T-cell (primary cell): ENCODE results near the gene AEBP2. TPM values are rescaled to one million over a fixed set of nuclear protein-coding genes. Genes with fewer than 3 reads are reported as not detected.

Experiments used
- ATAC-seq, 4 experiments: fragments of 200-7000 bp in 3 of 4; fragments of 150-1000 bp in 1 of 4; cut with Tn5 transposase; replicated peaks in 1 of 4; 1 replicate in 3 of 4; 2 replicates in 1 of 4; pipeline ENCODE4 v1.10.0; 2021; ENCODE audit warnings: moderate library complexity in 3 of 4, mild to moderate bottlenecking in 2 of 4, moderate number of reproducible peaks in 1 of 4
- CTCF ChIA-PET, 2 donors: fragments of 300-600 bp; sonication (Branson Sonifier 250); formaldehyde crosslinking; loops; one replicate each; lab custom pipeline; 2022; ENCODE audit warnings: antibody characterized with exemption in 2 of 2; lab: Charles Lee
- POLR2A ChIA-PET, 2 donors: fragments of 300-600 bp; sonication (Branson Sonifier 250); formaldehyde crosslinking; loops; one replicate each; lab custom pipeline; 2022; ENCODE audit warnings: antibody characterized with exemption in 2 of 2; lab: Charles Lee
- DNase-seq, 35 experiments: peaks; one replicate each; pipeline versions ENCODE4 v3.0.0 to v3.0.0-alpha.2; 2013 to 2023
- H3K27ac ChIP-seq: one replicate; pipeline ENCODE4 v1.5.1; 2013; ENCODE audit warnings: low read length
- H3K27me3 ChIP-seq, 2 experiments: replicated peaks in 1 of 2; 1 replicate in 1 of 2; 2 replicates in 1 of 2; pipeline versions ENCODE4 v1.6.1 to v1.7.0; 2013; ENCODE audit warnings: low read length in 1 of 2, mixed read lengths in 1 of 2; ENCODE audit not compliant: control insufficient read depth in 2 of 2, insufficient read depth in 2 of 2; ENCODE audit errors: extremely low read depth in 1 of 2
- H3K36me3 ChIP-seq, 2 donors: 1 replicate in 1 of 2; 2 replicates in 1 of 2; pipeline versions ENCODE4 v1.6.1 to v1.7.0; 2013; ENCODE audit warnings: low read length in 1 of 2; ENCODE audit not compliant: control insufficient read depth in 2 of 2, insufficient read depth in 1 of 2; ENCODE audit errors: extremely low read depth in 1 of 2
- H3K4me1 ChIP-seq, 2 experiments: 1 replicate in 1 of 2; 2 replicates in 1 of 2; pipeline versions ENCODE4 v1.6.1 to v1.7.0; 2013; ENCODE audit warnings: low read length in 2 of 2, mixed read lengths in 1 of 2; ENCODE audit not compliant: insufficient read depth in 2 of 2, control insufficient read depth in 1 of 2; ENCODE audit errors: extremely low read depth in 1 of 2
- H3K4me3 ChIP-seq, 2 donors: 1 replicate in 1 of 2; 2 replicates in 1 of 2; pipeline versions ENCODE4 v1.5.1 to v1.7.0; 2013; ENCODE audit warnings: mild to moderate bottlenecking in 2 of 2, low read length in 1 of 2, moderate library complexity in 1 of 2; ENCODE audit not compliant: control insufficient read depth in 1 of 2; ENCODE audit errors: extremely low read depth in 1 of 2
- H3K9me3 ChIP-seq: 2 replicates; pipeline ENCODE4 v1.7.0; 2013
- H3K27ac Mint-ChIP-seq, 2 donors: one replicate each; pipeline ENCODE4 v1.8.0; 2020 to 2021; ENCODE audit warnings: mild to moderate bottlenecking in 2 of 2, mixed read lengths in 2 of 2
- H3K27me3 Mint-ChIP-seq, 2 donors: one replicate each; pipeline ENCODE4 v1.8.0; 2021 to 2022; ENCODE audit warnings: mixed read lengths in 2 of 2
- H3K36me3 Mint-ChIP-seq: one replicate; pipeline ENCODE4 v1.8.0; 2021; ENCODE audit warnings: mixed read lengths
- H3K4me1 Mint-ChIP-seq, 3 donors: one replicate each; pipeline ENCODE4 v1.8.0; 2020 to 2022; ENCODE audit warnings: mixed read lengths in 3 of 3, mild to moderate bottlenecking in 1 of 3
- H3K4me3 Mint-ChIP-seq, 3 donors: one replicate each; pipeline ENCODE4 v1.8.0; 2020 to 2022; ENCODE audit warnings: mild to moderate bottlenecking in 3 of 3, mixed read lengths in 3 of 3, moderate library complexity in 3 of 3
- H3K9me3 Mint-ChIP-seq, 3 donors: one replicate each; pipeline ENCODE4 v1.8.0; 2020 to 2022; ENCODE audit warnings: mixed read lengths in 3 of 3
- WGBS: methylation state at CpG from one replicate; pipeline ENCODE4 v1.1.5; 2013; ENCODE audit warnings: missing lambda C conversion rate; ENCODE audit not compliant: insufficient coverage; 5-methylcytosine and 5-hydroxymethylcytosine counted together
- total RNA-seq, 35 experiments: library from RNA in 6 of 35; stranded (reverse) in 6 of 35; fragments of 120-200 nt in 1 of 35; gene quantifications; one replicate each; pipeline versions ENCODE4 v1.2.1 to v1.2.4 and lab custom pipeline; 2013 to 2026

AEBP2 gene
- total RNA-seq, 5 donors from 2014 or later (not counting 1 experiment from before 2014, with no cell fraction given), result 43.4 to 71.5 (median 50.0) TPM

- H3K27ac Mint-ChIP-seq, result peak overlapping the region in 1 of 2 donors; percentile 36
- peaks cover 31 to 42% (median 34%) of the 10 kb centered on the region in 3 donors for H3K4me1 Mint-ChIP-seq
- H3K4me1 ChIP-seq, result peaks cover 9 to 18% of the 10 kb centered on the region in 2 experiments
- ATAC-seq (no peak), DNase-seq (no peak)
- H3K36me3 Mint-ChIP-seq, result peaks cover 7% of the 10 kb centered on the region
- no CpG with 5 or more reads among the region's 2 CpGs for WGBS
- ChIA-PET CTCF (no interaction called here), POLR2A (no interaction called here)
- H3K4me3 Mint-ChIP-seq, result no peak overlapping the region
- H3K9me3 ChIP-seq, result no peaks in the 10 kb centered on the region
- H3K27ac ChIP-seq, result no peak overlapping the region
- no peaks in the 10 kb centered on the region for H3K36me3 ChIP-seq
- H3K27me3 Mint-ChIP-seq, result no peaks in the 10 kb centered on the region
- no peak overlapping the region for H3K4me3 ChIP-seq
- no peaks in the 10 kb centered on the region for H3K9me3 Mint-ChIP-seq
- H3K27me3 ChIP-seq, result no peaks in the 10 kb centered on the region
Observed at GRCh38 chr12:19436931-19437330, 2.4 kb upstream of the AEBP2 start.

GRCh38 chr12:19437996-19438395 is 1.3 kb upstream of the AEBP2 start:
- ATAC-seq (no peak), DNase-seq (peak in 1 of 35 experiments; percentile 22)
- H3K27ac ChIP-seq, result no peak overlapping the region
- no peaks in the 10 kb centered on the region for H3K9me3 ChIP-seq
- peaks cover 16 to 21% of the 10 kb centered on the region in 2 experiments for H3K4me1 ChIP-seq
- peak overlapping the region in 1 of 2 donors; percentile 35 for H3K27ac Mint-ChIP-seq
- H3K4me1 Mint-ChIP-seq, result peaks cover 40 to 44% (median 40%) of the 10 kb centered on the region in 3 donors
- CTCF ChIA-PET, result interaction anchor here in 1 of 2 donors (0.7 kb wide), 1 partner anchor 388 kb away, joined by 3 read pairs; no protein-coding TSS in a partner anchor
- WGBS, result no CpG with 5 or more reads among the region's 3 CpGs
- no peaks in the 10 kb centered on the region for H3K36me3 ChIP-seq
- no peaks in the 10 kb centered on the region for H3K27me3 Mint-ChIP-seq
- H3K4me3 ChIP-seq, result no peak overlapping the region
- H3K27me3 ChIP-seq, result no peaks in the 10 kb centered on the region
- POLR2A ChIA-PET, result no interaction called here
- peak overlapping the region in 2 of 3 donors; percentile 21 to 100 for H3K4me3 Mint-ChIP-seq
- H3K36me3 Mint-ChIP-seq, result peaks cover 7% of the 10 kb centered on the region
- H3K9me3 Mint-ChIP-seq, result no peaks in the 10 kb centered on the region

GRCh38 chr12:19440019-19440858 is 947 bp downstream of the AEBP2 start:
- Mint-ChIP-seq H3K9me3 (no peaks in the 10 kb centered on the region), H3K27ac (peak overlapping the region; percentile 93 to 96), H3K4me1 (peaks cover 46 to 55% (median 47%) of the 10 kb centered on the region in 3 donors), H3K4me3 (peak overlapping the region; percentile 99 to 100 (median 100)), H3K27me3 (no peaks in the 10 kb centered on the region), H3K36me3 (peaks cover 15% of the 10 kb centered on the region)
- POLR2A ChIA-PET, result interaction anchor here in 1 of 2 donors (0.6 kb wide), 1 partner anchor 41 kb away, joined by 5 read pairs; no protein-coding TSS in a partner anchor
- CTCF ChIA-PET, result no interaction called here
- under 1% methylated on average over 66 of the region's 71 CpGs for WGBS
- Histone ChIP-seq H3K9me3 (no peaks in the 10 kb centered on the region), H3K4me3 (peak overlapping the region; percentile 78 to 82), H3K27me3 (no peaks in the 10 kb centered on the region), H3K4me1 (peaks cover 21 to 25% of the 10 kb centered on the region in 2 experiments), H3K36me3 (no peaks in the 10 kb centered on the region), H3K27ac (peak overlapping the region; percentile 87)
- ATAC-seq (peak; percentile 20 to 33 (median 27)), DNase-seq (peak in 34 of 35 experiments; percentile 10 to 66 (median 41))

- Mint-ChIP-seq H3K27me3 (no peaks in the 10 kb centered on the region), H3K4me1 (peaks cover 48 to 54% (median 50%) of the 10 kb centered on the region in 3 donors), H3K27ac (peak overlapping the region; percentile 93 to 96), H3K36me3 (peaks cover 16% of the 10 kb centered on the region), H3K9me3 (no peaks in the 10 kb centered on the region), H3K4me3 (peak overlapping the region; percentile 99 to 100 (median 100))
- WGBS, result 0% methylated on average over 4 of the region's 8 CpGs
- H3K4me1 ChIP-seq, result peaks cover 21 to 27% of the 10 kb centered on the region in 2 experiments
- POLR2A ChIA-PET, result interaction anchor here in 1 of 2 donors (0.6 kb wide), 1 partner anchor 41 kb away, joined by 5 read pairs; no protein-coding TSS in a partner anchor
- ATAC-seq (no peak), DNase-seq (peak in 1 of 35 experiments; percentile 14)
- CTCF ChIA-PET, result no interaction called here
- no peaks in the 10 kb centered on the region for H3K36me3 ChIP-seq
- H3K27me3 ChIP-seq, result no peaks in the 10 kb centered on the region
- H3K4me3 ChIP-seq, result peak overlapping the region; percentile 78 to 82
- no peaks in the 10 kb centered on the region for H3K9me3 ChIP-seq
- peak overlapping the region; percentile 87 for H3K27ac ChIP-seq
Observed at GRCh38 chr12:19440916-19441315, 1.6 kb downstream of the AEBP2 start.

- H3K36me3 ChIP-seq, result no peaks in the 10 kb centered on the region
- Mint-ChIP-seq H3K27ac (no peak overlapping the region), H3K27me3 (no peaks in the 10 kb centered on the region), H3K4me3 (peak overlapping the region in 1 of 3 donors; percentile 100), H3K9me3 (no peaks in the 10 kb centered on the region), H3K4me1 (peaks cover 69 to 74% (median 71%) of the 10 kb centered on the region in 3 donors), H3K36me3 (peaks cover 27% of the 10 kb centered on the region)
- ATAC-seq (no peak), DNase-seq (no peak)
- H3K4me1 ChIP-seq, result peaks cover 26 to 36% of the 10 kb centered on the region in 2 experiments
- no peak overlapping the region for H3K4me3 ChIP-seq
- no peaks in the 10 kb centered on the region for H3K9me3 ChIP-seq
- no peak overlapping the region for H3K27ac ChIP-seq
- no peaks in the 10 kb centered on the region for H3K27me3 ChIP-seq
- POLR2A ChIA-PET, result interaction anchor here in 1 of 2 donors (0.6 kb wide), 1 partner anchor 17 kb away, joined by 4 read pairs; no protein-coding TSS in a partner anchor
- WGBS, result no CpG with 5 or more reads among the region's 4 CpGs
- CTCF ChIA-PET, result interaction anchor here (0.6 to 0.7 kb wide), 2 partner anchors 9 to 30 kb away, joined by 4 to 7 read pairs; no protein-coding TSS in a partner anchor
Observed at GRCh38 chr12:19443585-19443984, 4.3 kb downstream of the AEBP2 start.

- Mint-ChIP-seq H3K27me3 (no peaks in the 10 kb centered on the region), H3K27ac (no peak overlapping the region), H3K9me3 (no peaks in the 10 kb centered on the region), H3K4me3 (peak overlapping the region in 2 of 3 donors; percentile 29 to 52), H3K36me3 (peaks cover 27% of the 10 kb centered on the region), H3K4me1 (peaks cover 70 to 75% (median 74%) of the 10 kb centered on the region in 3 donors)
- Histone ChIP-seq H3K36me3 (no peaks in the 10 kb centered on the region), H3K27ac (no peak overlapping the region), H3K4me1 (peaks cover 24 to 35% of the 10 kb centered on the region in 2 experiments), H3K27me3 (no peaks in the 10 kb centered on the region), H3K9me3 (no peaks in the 10 kb centered on the region), H3K4me3 (no peak overlapping the region)
- DNase-seq (no peak), ATAC-seq (no peak)
- POLR2A ChIA-PET, result interaction anchor here in 1 of 2 donors (0.6 kb wide), 1 partner anchor 16 kb away, joined by 4 read pairs; no protein-coding TSS in a partner anchor
- CTCF ChIA-PET, result interaction anchor here (0.6 to 0.7 kb wide), 3 partner anchors 9 to 30 kb away, joined by 4 to 7 read pairs (median 4); no protein-coding TSS in a partner anchor
- WGBS, result 50% methylated on average over 1 of the region's 3 CpGs
Observed at GRCh38 chr12:19444097-19444496, 4.8 kb downstream of the AEBP2 start.
